Measurements from ENCODE around the gene CALN1.

DNA sequence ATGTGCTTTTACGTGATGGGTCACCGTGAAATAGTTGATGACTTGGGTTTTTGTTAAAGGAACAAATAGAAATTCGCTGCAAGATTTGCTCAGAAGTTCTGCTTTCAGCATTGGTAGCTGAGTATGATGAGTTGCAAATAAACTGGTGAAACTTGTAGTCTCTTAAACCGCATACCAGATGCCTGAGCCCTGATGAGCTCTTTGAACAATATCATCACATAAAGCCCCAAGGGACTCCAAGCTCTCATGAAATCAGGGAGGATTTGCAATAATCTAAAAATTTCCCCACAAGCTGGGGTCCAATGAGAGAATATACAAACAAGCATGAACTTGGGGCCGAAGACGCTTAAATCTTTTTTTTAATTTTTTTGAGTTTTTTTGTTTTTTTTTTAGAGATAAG lies 312.4 kb downstream of the CALN1 start:
- TF ChIP-seq, protein P1, sequence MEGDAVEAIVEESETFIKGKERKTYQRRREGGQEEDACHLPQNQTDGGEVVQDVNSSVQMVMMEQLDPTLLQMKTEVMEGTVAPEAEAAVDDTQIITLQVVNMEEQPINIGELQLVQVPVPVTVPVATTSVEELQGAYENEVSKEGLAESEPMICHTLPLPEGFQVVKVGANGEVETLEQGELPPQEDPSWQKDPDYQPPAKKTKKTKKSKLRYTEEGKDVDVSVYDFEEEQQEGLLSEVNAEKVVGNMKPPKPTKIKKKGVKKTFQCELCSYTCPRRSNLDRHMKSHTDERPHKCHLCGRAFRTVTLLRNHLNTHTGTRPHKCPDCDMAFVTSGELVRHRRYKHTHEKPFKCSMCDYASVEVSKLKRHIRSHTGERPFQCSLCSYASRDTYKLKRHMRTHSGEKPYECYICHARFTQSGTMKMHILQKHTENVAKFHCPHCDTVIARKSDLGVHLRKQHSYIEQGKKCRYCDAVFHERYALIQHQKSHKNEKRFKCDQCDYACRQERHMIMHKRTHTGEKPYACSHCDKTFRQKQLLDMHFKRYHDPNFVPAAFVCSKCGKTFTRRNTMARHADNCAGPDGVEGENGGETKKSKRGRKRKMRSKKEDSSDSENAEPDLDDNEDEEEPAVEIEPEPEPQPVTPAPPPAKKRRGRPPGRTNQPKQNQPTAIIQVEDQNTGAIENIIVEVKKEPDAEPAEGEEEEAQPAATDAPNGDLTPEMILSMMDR (IDR thresholded peaks at IDR 0.05), result no peak
- TF ChIP-seq POLR2AphosphoS5 (IDR thresholded peaks at IDR 0.05) (no peak), POLR2A (IDR thresholded peaks at IDR 0.05) (no peak)

Data from gastroesophageal sphincter (tissue), 3 donors.